HEK293T (cell line): ENCODE measurements around the gene LDAF1.

Source experiments
- CTCF ChIA-PET: fragments of 350-600 bp; formaldehyde crosslinking; extraction: SDS; loops from one replicate; lab custom pipeline; 2021; ENCODE audit warnings: antibody characterized with exemption, inconsistent platforms; lab: Yijun Ruan, JAX
- POLR2A ChIA-PET: fragments of 350-600 bp; formaldehyde crosslinking; extraction: SDS; loops from one replicate; lab custom pipeline; 2020; ENCODE audit warnings: antibody characterized with exemption, inconsistent platforms; lab: Yijun Ruan, JAX
- DNase-seq: peaks from one replicate; pipeline ENCODE4 v3.0.0; 2012; ENCODE audit warnings: mixed read lengths; ENCODE audit errors: extremely low spot score
- ARNT ChIP-seq: fragments of 450-650 bp; IDR thresholded peaks from 2 replicates; pipeline ENCODE4 v1.6.1; 2017; ENCODE audit warnings: mild to moderate bottlenecking
- BHLHE40 ChIP-seq: fragments of 450-650 bp; IDR thresholded peaks from 2 replicates; pipeline ENCODE4 v1.6.1; 2016; ENCODE audit warnings: mild to moderate bottlenecking, moderate library complexity, borderline replicate concordance
- CTBP1 ChIP-seq: fragments of 450-650 bp; IDR thresholded peaks from 2 replicates; pipeline ENCODE4 v1.6.1; 2016; ENCODE audit warnings: borderline replicate concordance
- ELF4 ChIP-seq: fragments of 450-650 bp; IDR thresholded peaks from 2 replicates; pipeline ENCODE4 v1.6.1; 2017; ENCODE audit warnings: antibody characterized with exemption
- FOXA1 ChIP-seq: fragments of 450-650 bp; IDR thresholded peaks from 2 replicates; pipeline ENCODE4 v1.6.1; 2016; ENCODE audit warnings: mild to moderate bottlenecking
- FOXK2 ChIP-seq: fragments of 450-650 bp; IDR thresholded peaks from 2 replicates; pipeline ENCODE4 v1.6.1; 2016; ENCODE audit warnings: mild to moderate bottlenecking
- FOXM1 ChIP-seq: fragments of 450-650 bp; IDR thresholded peaks from 2 replicates; pipeline ENCODE4 v1.6.1; 2017; ENCODE audit warnings: mild to moderate bottlenecking, borderline replicate concordance
- HDGF ChIP-seq: fragments of 450-650 bp; IDR thresholded peaks from 2 replicates; pipeline ENCODE4 v1.6.1; 2017; ENCODE audit warnings: antibody characterized with exemption, borderline replicate concordance
- L3MBTL2 ChIP-seq: fragments of 450-650 bp; conservative IDR thresholded peaks from 2 replicates; pipeline ENCODE4 v1.6.1; 2016; ENCODE audit warnings: mild to moderate bottlenecking
- LEF1 ChIP-seq: fragments of 450-650 bp; IDR thresholded peaks from 2 replicates; pipeline ENCODE4 v1.6.1; 2017; ENCODE audit warnings: mild to moderate bottlenecking, borderline replicate concordance
- NFRKB ChIP-seq: fragments of 450-650 bp; IDR thresholded peaks from 2 replicates; pipeline ENCODE4 v1.6.1; 2016; ENCODE audit warnings: mild to moderate bottlenecking, moderate library complexity
- PKNOX1 ChIP-seq: fragments of 450-650 bp; IDR thresholded peaks from 2 replicates; pipeline ENCODE4 v1.6.1; 2016
- SP1 ChIP-seq: fragments of 450-650 bp; IDR thresholded peaks from 2 replicates; pipeline ENCODE4 v1.6.1; 2017
- SUZ12 ChIP-seq: fragments of 450-650 bp; IDR thresholded peaks from 2 replicates; pipeline ENCODE4 v1.6.1; 2016; ENCODE audit warnings: mild to moderate bottlenecking
- TARDBP ChIP-seq: fragments of 450-650 bp; IDR thresholded peaks from 2 replicates; pipeline ENCODE4 v1.6.1; 2016
- ZNF384 ChIP-seq: fragments of 450-650 bp; IDR thresholded peaks from 2 replicates; pipeline ENCODE4 v1.6.1; 2016

LDAF1 gene

GRCh38 chr16:21214086-21214485, 55.6 kb downstream of the LDAF1 start:
- POLR2A ChIA-PET: no interaction called here
- no peak for DNase-seq
- CTCF ChIA-PET: no interaction called here

GRCh38 chr16:21217121-21217520, 58.6 kb downstream of the LDAF1 start:
- CTCF ChIA-PET: interaction anchor here (0.7 kb wide), 1 partner anchor 60 kb away, joined by 5 read pairs; no protein-coding TSS in a partner anchor
- DNase-seq: no peak
- POLR2A ChIA-PET: no interaction called here

More at GRCh38 chr16:21214086-21214485, 55.6 kb downstream of the LDAF1 start:
- TF ChIP-seq CTBP1 (no peak), FOXM1 (no peak), ELF4 (no peak), L3MBTL2 (no peak), HDGF (no peak), NFRKB (no peak), TARDBP (no peak), SP1 (no peak), LEF1 (no peak), SUZ12 (no peak), ARNT (no peak), PKNOX1 (no peak), ZNF384 (no peak), FOXA1 (no peak), FOXK2 (no peak), BHLHE40 (no peak)

GRCh38 chr16:21218153-21218552, 59.7 kb downstream of the LDAF1 start:
- POLR2A ChIA-PET: no interaction called here

More at GRCh38 chr16:21217121-21217520, 58.6 kb downstream of the LDAF1 start:
- TF ChIP-seq FOXK2 (no peak), CTBP1 (no peak), SP1 (no peak), NFRKB (no peak), HDGF (no peak), LEF1 (no peak), PKNOX1 (no peak), FOXM1 (no peak), TARDBP (no peak), BHLHE40 (no peak), FOXA1 (no peak), L3MBTL2 (no peak), SUZ12 (no peak), ARNT (no peak), ZNF384 (no peak), ELF4 (no peak)

GRCh38 chr16:21219551-21219950, 61.1 kb downstream of the LDAF1 start:
- CTCF ChIA-PET: no interaction called here
- TF ChIP-seq ARNT: no peak
- no peak for TF ChIP-seq ZNF384
- no peak for TF ChIP-seq FOXA1
- TF ChIP-seq LEF1: no peak
- TF ChIP-seq HDGF: no peak
- TF ChIP-seq SP1: no peak
- TF ChIP-seq BHLHE40: no peak
- TF ChIP-seq L3MBTL2: no peak
- no peak for TF ChIP-seq FOXK2
- no peak for TF ChIP-seq NFRKB
- no peak for TF ChIP-seq FOXM1
- no peak for TF ChIP-seq TARDBP
- no peak for TF ChIP-seq SUZ12
- no peak for TF ChIP-seq PKNOX1
- TF ChIP-seq CTBP1: no peak
- no peak for DNase-seq
- POLR2A ChIA-PET: no interaction called here

More at GRCh38 chr16:21218153-21218552, 59.7 kb downstream of the LDAF1 start:
- no peak for TF ChIP-seq NFRKB
- no peak for TF ChIP-seq SP1
- TF ChIP-seq ELF4: no peak
- TF ChIP-seq L3MBTL2: no peak
- no peak for TF ChIP-seq FOXM1
- no peak for DNase-seq
- CTCF ChIA-PET: no interaction called here

- ChIA-PET CTCF (no interaction called here), POLR2A (no interaction called here)
- TF ChIP-seq ZNF384: no peak
- TF ChIP-seq FOXM1: no peak
- no peak for TF ChIP-seq CTBP1
- no peak for TF ChIP-seq BHLHE40
- TF ChIP-seq SP1: no peak
- TF ChIP-seq NFRKB: no peak
- no peak for TF ChIP-seq LEF1
- no peak for TF ChIP-seq L3MBTL2
- no peak for TF ChIP-seq FOXA1
- TF ChIP-seq HDGF: no peak
- no peak for TF ChIP-seq FOXK2
- TF ChIP-seq ELF4: no peak
- TF ChIP-seq SUZ12: no peak
- TF ChIP-seq TARDBP: no peak
- TF ChIP-seq PKNOX1: no peak
- TF ChIP-seq ARNT: no peak
- no peak for DNase-seq
Measured at GRCh38 chr16:21222495-21223337, 64.2 kb downstream of the LDAF1 start.
